HepG2 (cell line): Measurements from ENCODE around the gene TMTC2. TPM values are rescaled to one million over a fixed set of nuclear protein-coding genes. Genes with fewer than 3 reads are reported as not detected.

Source experiments
- ATAC-seq: fragments of 200-7000 bp; cut with Tn5 transposase; 3 replicates; pipeline ENCODE4 v1.9.1; 2020; ENCODE audit warnings: mild to moderate bottlenecking, moderate library complexity
- BruUV-seq: library from RNA; stranded (reverse); fragments of 400-500 nt; replicated peaks from 2 replicates; lab custom pipeline; 2021; lab: Mats Ljungman, UMichigan
- CTCF ChIA-PET: fragments of 300-600 bp; formaldehyde crosslinking; extraction: SDS; loops from one replicate; lab custom pipeline; 2021; ENCODE audit warnings: low total read pairs, inconsistent platforms, low intra/inter-chr PET ratio; lab: Yijun Ruan, JAX
- POLR2A ChIA-PET: fragments of 350-600 bp; sonication (Branson Sonifier 250); formaldehyde crosslinking; loops from one replicate; lab custom pipeline; 2020; ENCODE audit warnings: antibody characterized with exemption, inconsistent platforms; lab: Yijun Ruan, JAX
- DNase-seq: peaks from one replicate; pipeline ENCODE4 v3.0.0-alpha.2; 2015; ENCODE audit warnings: low spot score
- FAIRE-seq: peaks from 3 replicates; lab custom pipeline; 2011; peaks lifted over from hg19 to GRCh38; lab: Jason Lieb, UNC
- H2AFZ ChIP-seq: one replicate; pipeline ENCODE4 v1.6.1; 2011; ENCODE audit warnings: low read length, inconsistent platforms
- H3K27ac ChIP-seq: fragments of 300-600 bp; 3 replicates; pipeline ENCODE4 v1.8.0; 2011; ENCODE audit warnings: mixed run types, mild to moderate bottlenecking, mixed read lengths, low read length, inconsistent platforms; ENCODE audit not compliant: insufficient read depth; ENCODE audit errors: extremely low read length
- H3K27me3 ChIP-seq, 2 experiments: fragments of 200-600 bp in 1 of 2; 2 replicates in 1 of 2; 3 replicates in 1 of 2; pipeline versions ENCODE4 v1.6.0 to v1.8.0; 2011; ENCODE audit warnings: low read length in 2 of 2, mild to moderate bottlenecking in 2 of 2, moderate library complexity in 2 of 2, inconsistent platforms in 1 of 2; ENCODE audit not compliant: insufficient read depth in 2 of 2, control insufficient read depth in 1 of 2
- H3K36me3 ChIP-seq, 2 experiments: fragments of 200-600 bp in 1 of 2; replicated peaks in 1 of 2; 2 replicates in 1 of 2; 3 replicates in 1 of 2; pipeline versions ENCODE4 v1.5.1 to v1.8.0; 2011; ENCODE audit warnings: low read length in 2 of 2, inconsistent platforms in 1 of 2; ENCODE audit not compliant: insufficient read depth in 2 of 2, control insufficient read depth in 1 of 2
- H3K4me1 ChIP-seq: 2 replicates; pipeline ENCODE4 v1.5.1; 2012; ENCODE audit warnings: low read length, inconsistent platforms; ENCODE audit not compliant: insufficient read depth
- H3K4me2 ChIP-seq: 2 replicates; pipeline ENCODE4 v1.6.0; 2011; ENCODE audit warnings: low read depth, low read length, inconsistent platforms
- H3K4me3 ChIP-seq, 3 experiments: fragments of 200-600 bp in 1 of 3; sonication (generic), shearing (Covaris generic) in 1 of 3; replicated peaks in 1 of 3; 2 replicates each; pipeline ENCODE4 v1.5.1; 2011 to 2016; ENCODE audit warnings: low read length in 3 of 3, inconsistent platforms in 2 of 3, low read depth in 2 of 3, mild to moderate bottlenecking in 2 of 3, control low read depth in 1 of 3, mixed read lengths in 1 of 3; ENCODE audit not compliant: insufficient read depth in 1 of 3
- H3K79me2 ChIP-seq: one replicate; pipeline ENCODE4 v1.6.1; 2011; ENCODE audit warnings: low read length, inconsistent platforms; ENCODE audit not compliant: insufficient read depth
- H3K9ac ChIP-seq: 2 replicates; pipeline ENCODE4 v1.6.0; 2011; ENCODE audit warnings: mild to moderate bottlenecking, low read depth, low read length, inconsistent platforms; ENCODE audit not compliant: insufficient read depth
- H3K9me3 ChIP-seq: 2 replicates; pipeline ENCODE4 v1.5.1; 2012; ENCODE audit warnings: mild to moderate bottlenecking, low read length
- H4K20me1 ChIP-seq: 2 replicates; pipeline ENCODE4 v1.6.0; 2011; ENCODE audit warnings: inconsistent platforms, mild to moderate bottlenecking, low read length, moderate library complexity; ENCODE audit not compliant: insufficient read depth
- ARNT2 ChIP-seq: sonication (generic); formaldehyde crosslinking; IDR thresholded peaks from 2 replicates; pipeline ENCODE4 v1.8.0; 2022; ENCODE audit warnings: mild to moderate bottlenecking, low read depth, missing genetic modification reagents, moderate library complexity
- EEA1 ChIP-seq: sonication (generic); formaldehyde crosslinking; IDR thresholded peaks from 2 replicates; pipeline ENCODE4 v1.5.1; 2020; ENCODE audit warnings: mild to moderate bottlenecking, missing genetic modification reagents, borderline replicate concordance
- MIXL1 ChIP-seq: IDR thresholded peaks from 2 replicates; pipeline ENCODE4 v1.6.1; 2016
- MTERF4 ChIP-seq: sonication (generic); formaldehyde crosslinking; IDR thresholded peaks from 2 replicates; pipeline ENCODE4 v1.8.0; 2023; ENCODE audit warnings: mild to moderate bottlenecking, missing genetic modification reagents
- MXI1 ChIP-seq: IDR thresholded peaks from 3 replicates; pipeline ENCODE4 v1.6.1; 2012; ENCODE audit warnings: low read depth, low read length, inconsistent platforms, borderline replicate concordance
- NONO ChIP-seq, 2 experiments: fragments of 450-650 bp in 1 of 2; sonication (generic) in 1 of 2; formaldehyde crosslinking in 1 of 2; IDR thresholded peaks in 1 of 2; conservative IDR thresholded peaks in 1 of 2; 2 replicates each; pipeline versions ENCODE4 v1.6.1 to v1.8.0; 2017 to 2022; ENCODE audit warnings: mild to moderate bottlenecking in 1 of 2, missing genetic modification reagents in 1 of 2, moderate library complexity in 1 of 2
- NR2F6 ChIP-seq, 2 experiments: IDR thresholded peaks; 2 replicates each; pipeline ENCODE4 v1.6.1; 2016; ENCODE audit warnings: antibody characterized with exemption in 1 of 2, mild to moderate bottlenecking in 1 of 2
- PHF5A ChIP-seq: IDR thresholded peaks from one replicate; pipeline ENCODE4 v1.6.1; 2018; ENCODE audit warnings: low read depth, missing genetic modification reagents; ENCODE audit not compliant: unreplicated experiment
- SMC3 ChIP-seq: IDR thresholded peaks from 2 replicates; pipeline ENCODE4 v1.6.1; 2011; ENCODE audit warnings: low read length, improper control_type of control experiment
- ZNF143 ChIP-seq: sonication (generic); formaldehyde crosslinking; IDR thresholded peaks from 2 replicates; pipeline ENCODE4 v1.4.0; 2020; ENCODE audit warnings: missing genetic modification reagents
- ZNF350 ChIP-seq: sonication (generic); formaldehyde crosslinking; IDR thresholded peaks from 2 replicates; pipeline ENCODE4 v1.4.0; 2020; ENCODE audit warnings: mild to moderate bottlenecking, low read depth, missing genetic modification reagents, borderline replicate concordance
- WGBS: methylation state at CpG from one replicate; pipeline ENCODE4 v1.1.6; 2017; ENCODE audit warnings: low lambda C conversion rate; 5-methylcytosine and 5-hydroxymethylcytosine counted together
- in situ Hi-C: cut with HindIII; loops from 2 replicates; pipeline ENCODE4 v1.10.0; 2017; ENCODE audit warnings: low pct_unique_long_range_greater_than_20kb; ENCODE audit not compliant: extremely low pct_ligation_motif_present
- intact Hi-C: fragments of 100-400 bp; cut with micrococcal nuclease; formaldehyde crosslinking; loops from one replicate; pipeline ENCODE4 v1.10.0; 2022; ENCODE audit not compliant: unreplicated experiment
- polyA plus RNA-seq, 8 experiments: library from polyadenylated mRNA; depleted of rRNA in 3 of 8; stranded (reverse) in 7 of 8; unstranded in 1 of 8; fragments of >200 nt; fragmentation: Illumina TruSeq in 4 of 8; extraction: Trizol in 4 of 8; gene quantifications; 2 replicates each; pipeline versions ENCODE4 v1.2.1 to v1.2.3, GENCODE V29; 2011 to 2016; ENCODE audit warnings: low read depth in 4 of 8, missing spikeins in 1 of 8, mixed read lengths in 1 of 8; ENCODE audit not compliant: insufficient read depth in 1 of 8
- total RNA-seq, 5 experiments: library from RNA; depleted of rRNA; stranded (reverse); fragments of >200 nt; fragmentation: Illumina TruSeq; extraction: Trizol; gene quantifications; 2 replicates each; pipeline ENCODE4 v1.2.3, GENCODE V29; 2016; ENCODE audit warnings: low read depth in 1 of 5
- TF ChIP-seq, protein P1 (sequence below): sonication (generic); formaldehyde crosslinking; IDR thresholded peaks from 2 replicates; pipeline ENCODE4 v1.5.0; 2020; ENCODE audit warnings: mild to moderate bottlenecking, missing genetic modification reagents, moderate library complexity
- TF ChIP-seq, protein P2 (sequence below): sonication (generic); formaldehyde crosslinking; IDR thresholded peaks from 2 replicates; pipeline ENCODE4 v1.4.0; 2020; ENCODE audit warnings: mild to moderate bottlenecking, missing genetic modification reagents
- TF ChIP-seq, protein P3 (sequence below): sonication (generic); formaldehyde crosslinking; IDR thresholded peaks from 2 replicates; pipeline ENCODE4 v1.5.1; 2020; ENCODE audit warnings: missing genetic modification reagents, mild to moderate bottlenecking, borderline replicate concordance
- TF ChIP-seq, protein P4 (sequence below): IDR thresholded peaks from 2 replicates; pipeline ENCODE4 v1.6.1; 2016; ENCODE audit warnings: missing compliant biosample characterization, missing genetic modification reagents, borderline replicate concordance

The TMTC2 gene
- total and polyA plus RNA-seq, 2 of the 13 experiments (the other 11 are each of a cell fraction or from before 2014, with no cell fraction given), result 0.55 to 0.63 TPM

GRCh38 chr12:82970614-82971013 lies 283.9 kb downstream of the TMTC2 start (continued):
- TF ChIP-seq, protein P1, sequence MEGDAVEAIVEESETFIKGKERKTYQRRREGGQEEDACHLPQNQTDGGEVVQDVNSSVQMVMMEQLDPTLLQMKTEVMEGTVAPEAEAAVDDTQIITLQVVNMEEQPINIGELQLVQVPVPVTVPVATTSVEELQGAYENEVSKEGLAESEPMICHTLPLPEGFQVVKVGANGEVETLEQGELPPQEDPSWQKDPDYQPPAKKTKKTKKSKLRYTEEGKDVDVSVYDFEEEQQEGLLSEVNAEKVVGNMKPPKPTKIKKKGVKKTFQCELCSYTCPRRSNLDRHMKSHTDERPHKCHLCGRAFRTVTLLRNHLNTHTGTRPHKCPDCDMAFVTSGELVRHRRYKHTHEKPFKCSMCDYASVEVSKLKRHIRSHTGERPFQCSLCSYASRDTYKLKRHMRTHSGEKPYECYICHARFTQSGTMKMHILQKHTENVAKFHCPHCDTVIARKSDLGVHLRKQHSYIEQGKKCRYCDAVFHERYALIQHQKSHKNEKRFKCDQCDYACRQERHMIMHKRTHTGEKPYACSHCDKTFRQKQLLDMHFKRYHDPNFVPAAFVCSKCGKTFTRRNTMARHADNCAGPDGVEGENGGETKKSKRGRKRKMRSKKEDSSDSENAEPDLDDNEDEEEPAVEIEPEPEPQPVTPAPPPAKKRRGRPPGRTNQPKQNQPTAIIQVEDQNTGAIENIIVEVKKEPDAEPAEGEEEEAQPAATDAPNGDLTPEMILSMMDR (CRISPR knock-in tag), result no peak
- TF ChIP-seq NONO (IDR thresholded peaks at IDR 0.05), result no peak
- TF ChIP-seq NONO (CRISPR knock-in tag; conservative IDR thresholded peaks at IDR 0.05), result no peak
- TF ChIP-seq MIXL1 (CRISPR knock-in tag), result no peak
- no peak for TF ChIP-seq MTERF4 (CRISPR knock-in tag)

DNA sequence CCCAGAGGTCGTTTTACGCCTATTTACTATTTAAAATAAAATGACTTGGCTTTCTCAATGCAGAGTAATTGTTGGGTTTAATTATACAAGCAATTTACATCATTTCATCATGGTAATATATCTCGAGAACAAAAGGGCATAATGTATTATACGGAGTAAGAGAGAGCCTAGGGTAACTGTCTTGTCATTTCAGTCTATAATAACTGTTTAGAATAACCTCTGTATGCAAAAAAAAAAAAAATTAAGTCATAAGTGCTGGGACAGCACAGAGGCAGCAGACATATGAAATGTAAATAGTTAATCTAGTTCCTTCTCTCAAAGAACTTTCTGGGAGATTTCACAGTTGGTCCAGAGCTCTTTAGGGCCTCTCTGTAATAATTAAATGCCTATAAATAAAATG lies 284.9 kb downstream of the TMTC2 start:
- BruUV-seq, result no TSS peak
- Histone ChIP-seq H3K9ac (no peak overlapping the region), H3K79me2 (no peaks in the 10 kb centered on the region), H3K4me2 (no peak overlapping the region), H3K36me3 (no peaks in the 10 kb centered on the region), H3K4me1 (no peaks in the 10 kb centered on the region), H3K27me3 (no peaks in the 10 kb centered on the region), H4K20me1 (no peaks in the 10 kb centered on the region), H3K4me3 (no peak overlapping the region), H2AFZ (no peak overlapping the region), H3K27ac (no peak overlapping the region), H3K9me3 (no peaks in the 10 kb centered on the region)
- FAIRE-seq (no peak), DNase-seq (no peak), ATAC-seq (no peak)
- 6% methylated on average over 4 of the region's 4 CpGs for WGBS
- in situ Hi-C loops, result no loop called here
- intact Hi-C loops, result no loop called here
- CTCF ChIA-PET, result no interaction called here
- POLR2A ChIA-PET, result no interaction called here
- TF ChIP-seq, protein P2, sequence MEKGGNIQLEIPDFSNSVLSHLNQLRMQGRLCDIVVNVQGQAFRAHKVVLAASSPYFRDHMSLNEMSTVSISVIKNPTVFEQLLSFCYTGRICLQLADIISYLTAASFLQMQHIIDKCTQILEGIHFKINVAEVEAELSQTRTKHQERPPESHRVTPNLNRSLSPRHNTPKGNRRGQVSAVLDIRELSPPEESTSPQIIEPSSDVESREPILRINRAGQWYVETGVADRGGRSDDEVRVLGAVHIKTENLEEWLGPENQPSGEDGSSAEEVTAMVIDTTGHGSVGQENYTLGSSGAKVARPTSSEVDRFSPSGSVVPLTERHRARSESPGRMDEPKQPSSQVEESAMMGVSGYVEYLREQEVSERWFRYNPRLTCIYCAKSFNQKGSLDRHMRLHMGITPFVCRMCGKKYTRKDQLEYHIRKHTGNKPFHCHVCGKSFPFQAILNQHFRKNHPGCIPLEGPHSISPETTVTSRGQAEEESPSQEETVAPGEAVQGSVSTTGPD (CRISPR knock-in tag), result no peak
- TF ChIP-seq NR2F6 (IDR thresholded peaks at IDR 0.05) (no peak), NR2F6 (CRISPR knock-in tag; IDR thresholded peaks at IDR 0.05) (no peak), EEA1 (CRISPR knock-in tag) (no peak), SMC3 (no peak), ARNT2 (CRISPR knock-in tag) (no peak), ZNF143 (CRISPR knock-in tag) (no peak), MXI1 (no peak), ZNF350 (no peak), PHF5A (CRISPR knock-in tag) (no peak)
- TF ChIP-seq, protein P3, sequence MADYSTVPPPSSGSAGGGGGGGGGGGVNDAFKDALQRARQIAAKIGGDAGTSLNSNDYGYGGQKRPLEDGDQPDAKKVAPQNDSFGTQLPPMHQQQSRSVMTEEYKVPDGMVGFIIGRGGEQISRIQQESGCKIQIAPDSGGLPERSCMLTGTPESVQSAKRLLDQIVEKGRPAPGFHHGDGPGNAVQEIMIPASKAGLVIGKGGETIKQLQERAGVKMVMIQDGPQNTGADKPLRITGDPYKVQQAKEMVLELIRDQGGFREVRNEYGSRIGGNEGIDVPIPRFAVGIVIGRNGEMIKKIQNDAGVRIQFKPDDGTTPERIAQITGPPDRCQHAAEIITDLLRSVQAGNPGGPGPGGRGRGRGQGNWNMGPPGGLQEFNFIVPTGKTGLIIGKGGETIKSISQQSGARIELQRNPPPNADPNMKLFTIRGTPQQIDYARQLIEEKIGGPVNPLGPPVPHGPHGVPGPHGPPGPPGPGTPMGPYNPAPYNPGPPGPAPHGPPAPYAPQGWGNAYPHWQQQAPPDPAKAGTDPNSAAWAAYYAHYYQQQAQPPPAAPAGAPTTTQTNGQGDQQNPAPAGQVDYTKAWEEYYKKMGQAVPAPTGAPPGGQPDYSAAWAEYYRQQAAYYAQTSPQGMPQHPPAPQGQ (CRISPR knock-in tag), result no peak
- TF ChIP-seq, protein P4, sequence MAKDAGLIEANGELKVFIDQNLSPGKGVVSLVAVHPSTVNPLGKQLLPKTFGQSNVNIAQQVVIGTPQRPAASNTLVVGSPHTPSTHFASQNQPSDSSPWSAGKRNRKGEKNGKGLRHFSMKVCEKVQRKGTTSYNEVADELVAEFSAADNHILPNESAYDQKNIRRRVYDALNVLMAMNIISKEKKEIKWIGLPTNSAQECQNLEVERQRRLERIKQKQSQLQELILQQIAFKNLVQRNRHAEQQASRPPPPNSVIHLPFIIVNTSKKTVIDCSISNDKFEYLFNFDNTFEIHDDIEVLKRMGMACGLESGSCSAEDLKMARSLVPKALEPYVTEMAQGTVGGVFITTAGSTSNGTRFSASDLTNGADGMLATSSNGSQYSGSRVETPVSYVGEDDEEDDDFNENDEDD (CRISPR knock-in tag), result no peak
